H1 (cell line): Measurements from ENCODE around the gene RPUSD2. TPM values are rescaled to one million over a fixed set of nuclear protein-coding genes. Genes with fewer than 3 reads are reported as not detected.

Experiments used
- CTCF ChIA-PET: fragments of 300-600 bp; sonication (Branson Sonifier 250); formaldehyde crosslinking; loops from one replicate; lab custom pipeline; 2021; ENCODE audit not compliant: partially characterized antibody; lab: Charles Lee
- POLR2A ChIA-PET: fragments of 300-600 bp; sonication (Branson Sonifier 250); formaldehyde crosslinking; loops from one replicate; lab custom pipeline; 2021; ENCODE audit warnings: inconsistent platforms; ENCODE audit not compliant: partially characterized antibody; lab: Charles Lee
- DNase-seq, 2 experiments: peaks; one replicate each; pipeline versions ENCODE4 v3.0.0 to v3.0.0-alpha.2; 2010 to 2022; ENCODE audit warnings: low spot score in 2 of 2, low read depth in 1 of 2, mixed read lengths in 1 of 2
- FAIRE-seq: peaks from 2 replicates; lab custom pipeline; 2011; peaks lifted over from hg19 to GRCh38; lab: Jason Lieb, UNC
- H2AFZ ChIP-seq: 2 replicates; pipeline ENCODE4 v1.8.1; 2012; ENCODE audit warnings: low read length, inconsistent platforms
- H2AK5ac ChIP-seq: 2 replicates; pipeline ENCODE4 v1.6.1; 2013; ENCODE audit warnings: low read depth, low read length
- H2BK120ac ChIP-seq: replicated peaks from 2 replicates; pipeline ENCODE3; 2013; ENCODE audit warnings: low read depth, low read length, inconsistent platforms
- H2BK12ac ChIP-seq: 2 replicates; pipeline ENCODE4 v1.6.1; 2013; ENCODE audit warnings: low read depth, low read length
- H2BK15ac ChIP-seq: 2 replicates; pipeline ENCODE4 v1.6.1; 2013; ENCODE audit warnings: low read length
- H2BK20ac ChIP-seq: 2 replicates; pipeline ENCODE4 v1.6.1; 2013; ENCODE audit warnings: low read length
- H2BK5ac ChIP-seq: 2 replicates; pipeline ENCODE4 v1.6.1; 2013; ENCODE audit warnings: low read depth, low read length
- H3K14ac ChIP-seq: 2 replicates; pipeline ENCODE4 v1.6.1; 2013; ENCODE audit warnings: inconsistent platforms; ENCODE audit not compliant: insufficient read length
- H3K18ac ChIP-seq: 2 replicates; pipeline ENCODE4 v1.6.1; 2013; ENCODE audit warnings: low read length; ENCODE audit errors: extremely low read depth
- H3K23ac ChIP-seq: 2 replicates; pipeline ENCODE4 v1.6.1; 2013; ENCODE audit warnings: inconsistent platforms; ENCODE audit not compliant: insufficient read length
- H3K23me2 ChIP-seq: 2 replicates; pipeline ENCODE4 v1.6.1; 2013; ENCODE audit warnings: low read depth, low read length
- H3K27ac ChIP-seq: 2 replicates; pipeline ENCODE4 v1.6.1; 2011; ENCODE audit warnings: low read depth, low read length, inconsistent platforms
- H3K27me3 ChIP-seq, 4 experiments: replicated peaks in 1 of 4; 1 replicate in 1 of 4; 2 replicates in 3 of 4; pipeline versions ENCODE4 v1.6.1 to v1.8.1; 2011 to 2013; ENCODE audit warnings: low read length in 3 of 4, mild to moderate bottlenecking in 3 of 4, inconsistent platforms in 2 of 4, mixed read lengths in 2 of 4, moderate library complexity in 1 of 4; ENCODE audit not compliant: control insufficient read depth in 3 of 4, insufficient read depth in 3 of 4; ENCODE audit errors: extremely low read depth in 1 of 4
- H3K36me3 ChIP-seq, 4 experiments: 2 replicates each; pipeline versions ENCODE4 v1.6.1 to v1.8.1; 2011 to 2013; ENCODE audit warnings: mild to moderate bottlenecking in 4 of 4, low read length in 3 of 4, moderate library complexity in 2 of 4, control low read depth in 1 of 4, inconsistent platforms in 1 of 4; ENCODE audit not compliant: insufficient read depth in 4 of 4, control insufficient read depth in 2 of 4
- H3K4ac ChIP-seq: replicated peaks from 2 replicates; pipeline ENCODE3; 2013; ENCODE audit warnings: low read length, low read depth, mixed read lengths, inconsistent platforms; ENCODE audit not compliant: insufficient read length
- H3K4me1 ChIP-seq, 4 experiments: replicated peaks in 1 of 4; 1 replicate in 1 of 4; 2 replicates in 3 of 4; pipeline versions ENCODE4 v1.6.1 to v1.8.1; 2011 to 2013; ENCODE audit warnings: low read length in 3 of 4, inconsistent platforms in 2 of 4, mixed read lengths in 1 of 4; ENCODE audit not compliant: insufficient read depth in 4 of 4, control insufficient read depth in 3 of 4
- H3K4me2 ChIP-seq, 2 experiments: 2 replicates each; pipeline versions ENCODE4 v1.6.1 to v1.8.1; 2011 to 2013; ENCODE audit warnings: low read depth in 2 of 2, low read length in 2 of 2, control low read depth in 1 of 2, inconsistent platforms in 1 of 2, mild to moderate bottlenecking in 1 of 2; ENCODE audit not compliant: insufficient read depth in 1 of 2
- H3K4me3 ChIP-seq, 4 experiments: fragments of 200-600, 300-600 bp in 1 of 4; sonication (generic), shearing (Covaris generic), sonication (Bioruptor Twin) in 1 of 4; 2 replicates each; pipeline versions ENCODE4 v1.5.1 to v1.8.1; 2011 to 2016; ENCODE audit warnings: low read length in 4 of 4, low read depth in 3 of 4, control low read depth in 2 of 4, inconsistent platforms in 2 of 4, mild to moderate bottlenecking in 2 of 4, mixed read lengths in 1 of 4, moderate library complexity in 1 of 4; ENCODE audit not compliant: insufficient read depth in 2 of 4; ENCODE audit errors: extremely low read depth in 1 of 4
- H3K56ac ChIP-seq: replicated peaks from 2 replicates; pipeline ENCODE3; 2013; ENCODE audit warnings: low read depth, mild to moderate bottlenecking, mixed read lengths, low read length, inconsistent platforms; ENCODE audit not compliant: insufficient read length
- H3K79me1 ChIP-seq: 2 replicates; pipeline ENCODE4 v1.6.1; 2013; ENCODE audit warnings: low read depth, low read length, control low read depth
- H3K79me2 ChIP-seq, 2 experiments: 2 replicates each; pipeline versions ENCODE4 v1.6.1 to v1.8.1; 2012 to 2013; ENCODE audit warnings: low read length in 2 of 2, mild to moderate bottlenecking in 2 of 2, inconsistent platforms in 1 of 2; ENCODE audit not compliant: insufficient read depth in 2 of 2, control insufficient read depth in 1 of 2
- H3K9ac ChIP-seq, 4 experiments: replicated peaks in 1 of 4; 1 replicate in 1 of 4; 2 replicates in 3 of 4; pipeline versions ENCODE4 v1.6.1 to v1.8.1; 2011 to 2013; ENCODE audit warnings: low read depth in 3 of 4, low read length in 3 of 4, control low read depth in 2 of 4, mild to moderate bottlenecking in 2 of 4, moderate library complexity in 2 of 4, inconsistent platforms in 1 of 4; ENCODE audit errors: extremely low read depth in 1 of 4
- H3K9me3 ChIP-seq, 2 experiments: 2 replicates each; pipeline versions ENCODE4 v1.6.1 to v1.8.1; 2012 to 2013; ENCODE audit warnings: mild to moderate bottlenecking in 2 of 2, moderate library complexity in 2 of 2, control low read depth in 1 of 2, inconsistent platforms in 1 of 2, low read depth in 1 of 2, low read length in 1 of 2, mixed read lengths in 1 of 2; ENCODE audit not compliant: insufficient read depth in 2 of 2
- H4K20me1 ChIP-seq, 2 experiments: replicated peaks in 1 of 2; 2 replicates each; pipeline versions ENCODE3 to v1.8.1; 2011 to 2013; ENCODE audit warnings: inconsistent platforms in 2 of 2, low read length in 2 of 2, mild to moderate bottlenecking in 1 of 2; ENCODE audit not compliant: insufficient read depth in 2 of 2, control insufficient read depth in 1 of 2
- H4K5ac ChIP-seq: 2 replicates; pipeline ENCODE4 v1.6.1; 2013; ENCODE audit warnings: low read length, low read depth, mixed read lengths, inconsistent platforms; ENCODE audit not compliant: insufficient read length
- H4K8ac ChIP-seq: 2 replicates; pipeline ENCODE4 v1.8.0; 2013; ENCODE audit warnings: mild to moderate bottlenecking, moderate library complexity, low read length, inconsistent platforms; ENCODE audit not compliant: insufficient read depth; ENCODE audit errors: extremely low read depth
- H4K91ac ChIP-seq: replicated peaks from 2 replicates; pipeline ENCODE3; 2013; ENCODE audit warnings: low read length, mixed read lengths, inconsistent platforms; ENCODE audit not compliant: insufficient read length
- ASH2L ChIP-seq: fragments of 200-600, 300-600 bp; sonication (generic); IDR thresholded peaks from one replicate; pipeline ENCODE4 v1.7.1; 2017; ENCODE audit warnings: low read length
- BCL11A ChIP-seq, 2 experiments: IDR thresholded peaks; one replicate each; pipeline ENCODE4 v1.6.1; 2011; ENCODE audit warnings: low read depth in 2 of 2, low read length in 2 of 2, mild to moderate bottlenecking in 2 of 2
- CBX5 ChIP-seq: fragments of 300-800, 300-1000 bp; sonication (generic); IDR thresholded peaks from 2 replicates; pipeline ENCODE4 v1.7.1; 2016; ENCODE audit warnings: antibody characterized with exemption, low read length, low read depth
- CTBP2 ChIP-seq: IDR thresholded peaks from 2 replicates; pipeline ENCODE4 v1.7.0; 2011; ENCODE audit warnings: borderline replicate concordance, mild to moderate bottlenecking, moderate library complexity, mixed read lengths, low read length; ENCODE audit not compliant: insufficient read depth, insufficient read length
- HDAC6 ChIP-seq: IDR thresholded peaks from one replicate; pipeline ENCODE4 v1.7.1; 2012; ENCODE audit warnings: low read depth, mild to moderate bottlenecking, inconsistent platforms, low read length, moderate library complexity
- JUN ChIP-seq: IDR thresholded peaks from 2 replicates; pipeline ENCODE4 v1.6.1; 2011; ENCODE audit warnings: low read depth, mild to moderate bottlenecking, improper control_type of control experiment, low read length
- NANOG ChIP-seq: IDR thresholded peaks from 2 replicates; pipeline ENCODE4 v1.6.1; 2011; ENCODE audit warnings: low read length, low read depth, mild to moderate bottlenecking, inconsistent platforms; ENCODE audit not compliant: insufficient read depth, poor library complexity, severe bottlenecking
- NRF1 ChIP-seq: IDR thresholded peaks from 2 replicates; pipeline ENCODE4 v1.6.1; 2011; ENCODE audit warnings: mild to moderate bottlenecking, low read depth, low read length, improper control_type of control experiment
- POU5F1 ChIP-seq: IDR thresholded peaks from 2 replicates; pipeline ENCODE4 v1.6.1; 2011; ENCODE audit warnings: low read depth, mild to moderate bottlenecking, low read length, moderate library complexity
- SIRT6 ChIP-seq: IDR thresholded peaks from one replicate; pipeline ENCODE4 v1.7.1; 2012; ENCODE audit warnings: low read length, inconsistent platforms
- SP2 ChIP-seq: IDR thresholded peaks from 2 replicates; pipeline ENCODE4 v1.6.1; 2012; ENCODE audit warnings: mild to moderate bottlenecking, low read length, inconsistent platforms
- SP4 ChIP-seq: IDR thresholded peaks from 2 replicates; pipeline ENCODE4 v1.6.1; 2012; ENCODE audit warnings: low read length, inconsistent platforms
- SRF ChIP-seq: IDR thresholded peaks from 2 replicates; pipeline ENCODE4 v1.6.1; 2011; ENCODE audit warnings: mild to moderate bottlenecking, low read depth, low read length, moderate library complexity
- SUZ12 ChIP-seq: fragments of 200-600 bp; sonication (generic); IDR thresholded peaks from 2 replicates; pipeline ENCODE4 v1.6.1; 2012; ENCODE audit warnings: mild to moderate bottlenecking, inconsistent platforms, low read length, moderate library complexity, mixed read lengths
- WGBS, 2 experiments: shearing (Covaris generic) in 1 of 2; methylation state at CpG; one replicate each; pipeline versions ENCODE4 v1.1.6 to v1.1.7; 2013 to 2015; ENCODE audit warnings: low lambda C conversion rate in 2 of 2, mixed read lengths in 2 of 2, inconsistent platforms in 1 of 2, low coverage in 1 of 2, missing lambda C conversion rate in 1 of 2; ENCODE audit not compliant: insufficient replicate concordance in 2 of 2, insufficient coverage in 1 of 2, insufficient read length in 1 of 2; ENCODE audit errors: extremely low coverage in 1 of 2, missing lambda C conversion rate in 1 of 2; 5-methylcytosine and 5-hydroxymethylcytosine counted together
- polyA plus RNA-seq, 7 experiments: library from polyadenylated mRNA; depleted of rRNA in 3 of 7; stranded (reverse) in 5 of 7; unstranded in 2 of 7; fragments of >200 nt in 5 of 7; fragments of 200-250 nt in 2 of 7; gene quantifications; 1 replicate in 5 of 7; 2 replicates in 1 of 7; 4 replicates in 1 of 7; pipeline versions ENCODE4 v1.2.1 to v1.2.3, GENCODE V29; 2011 to 2013; ENCODE audit warnings: missing spikeins in 2 of 7, mixed read lengths in 2 of 7
- total RNA-seq: library from RNA; stranded (reverse); fragmentation: NEBNext Ultra II Directional; extraction: Animal tissue kit (Norgen Biotek cat#: 25700); gene quantifications from 2 replicates; pipeline ENCODE4 v1.2.1, GENCODE V29; 2021
- TF ChIP-seq, protein P1 (sequence below): IDR thresholded peaks from 2 replicates; pipeline ENCODE4 v1.6.1; 2012; ENCODE audit warnings: inconsistent platforms

The RPUSD2 gene
- total and polyA plus RNA-seq, 2 of the 8 experiments (the other 6 are each of a cell fraction or from before 2014, with no cell fraction given), result 14.5 to 28.5 TPM

DNA sequence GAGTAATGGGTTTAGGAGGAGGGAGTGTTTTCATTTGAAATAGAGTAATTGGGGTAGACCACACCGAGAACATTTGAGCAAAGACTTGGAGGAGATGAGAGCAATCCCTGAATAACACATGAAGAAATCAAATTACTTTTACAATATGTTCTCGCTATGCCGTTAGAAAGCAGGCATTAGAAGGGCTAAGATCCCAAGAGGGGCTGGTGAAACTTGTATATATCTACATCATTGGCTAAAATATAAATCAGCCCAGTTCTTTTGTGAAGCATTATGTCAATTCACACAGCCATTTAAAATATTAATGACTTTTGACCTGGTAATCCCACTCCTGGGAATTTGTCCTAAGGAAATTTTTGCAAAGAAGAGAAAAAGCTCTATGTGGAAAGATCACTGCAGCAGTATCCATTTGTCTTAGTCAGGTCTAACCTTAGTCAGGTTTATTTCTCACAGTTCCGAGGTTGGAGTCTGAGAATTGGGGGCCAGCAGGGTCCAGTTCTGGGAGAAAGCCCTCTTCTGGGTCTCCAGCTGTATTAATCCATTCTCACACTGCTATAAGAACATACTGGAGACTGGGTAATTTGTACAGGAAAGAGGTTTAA is 35.2 kb upstream of the RPUSD2 start:
- no peak overlapping the region for H2BK12ac ChIP-seq
- FAIRE-seq (no peak), DNase-seq (no peak)
- no peak overlapping the region for H3K4ac ChIP-seq
- no peaks in the 10 kb centered on the region for H4K20me1 ChIP-seq
- no peak overlapping the region for H3K9ac ChIP-seq
- no peak overlapping the region for H2BK120ac ChIP-seq
- no peaks in the 10 kb centered on the region for H3K79me2 ChIP-seq
- no peak overlapping the region for H3K4me2 ChIP-seq
- no peaks in the 10 kb centered on the region for H3K36me3 ChIP-seq
- H2AFZ ChIP-seq, result no peak overlapping the region
- no peaks in the 10 kb centered on the region for H3K79me1 ChIP-seq
- 90% methylated on average over 4 of the region's 4 CpGs; no CpG with 5 or more reads in 1 of the 2 experiments for WGBS, 2 experiments
- H2BK20ac ChIP-seq, result no peak overlapping the region
- H3K9me3 ChIP-seq, result no peaks in the 10 kb centered on the region
- no peak overlapping the region for H3K23ac ChIP-seq
- H3K23me2 ChIP-seq, result no peaks in the 10 kb centered on the region
- no peak overlapping the region for H2BK5ac ChIP-seq
- no peak overlapping the region for H3K56ac ChIP-seq
- H2BK15ac ChIP-seq, result no peak overlapping the region
- ChIA-PET POLR2A (interaction anchor here (0.9 kb wide), 1 partner anchor 30 kb away, joined by 5 read pairs; no protein-coding TSS in a partner anchor), CTCF (interaction anchor here (0.8 to 1.2 kb wide), 2 partner anchors 32 to 33 kb away, joined by 3 read pairs; no protein-coding TSS in a partner anchor)
- H4K91ac ChIP-seq, result no peak overlapping the region
- no peak overlapping the region for H4K5ac ChIP-seq
- no peak overlapping the region for H3K18ac ChIP-seq
- H3K27ac ChIP-seq, result no peak overlapping the region
- no peaks in the 10 kb centered on the region for H3K4me1 ChIP-seq
- no peak overlapping the region for H4K8ac ChIP-seq
- H3K27me3 ChIP-seq, result no peaks in the 10 kb centered on the region
- no peak overlapping the region for H2AK5ac ChIP-seq
- no peak overlapping the region for H3K14ac ChIP-seq
- no peak overlapping the region for H3K4me3 ChIP-seq
- TF ChIP-seq JUN, result no peak
- no peak for TF ChIP-seq SP4
- no peak for TF ChIP-seq HDAC6
- TF ChIP-seq SIRT6, result no peak
- TF ChIP-seq POU5F1, result no peak
- TF ChIP-seq SRF, result no peak
- TF ChIP-seq NRF1, result no peak
- TF ChIP-seq SP2, result no peak
- TF ChIP-seq, protein P1, sequence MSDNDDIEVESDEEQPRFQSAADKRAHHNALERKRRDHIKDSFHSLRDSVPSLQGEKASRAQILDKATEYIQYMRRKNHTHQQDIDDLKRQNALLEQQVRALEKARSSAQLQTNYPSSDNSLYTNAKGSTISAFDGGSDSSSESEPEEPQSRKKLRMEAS, result no peak
- no peak for TF ChIP-seq CBX5
- TF ChIP-seq NANOG, result no peak
- no peak for TF ChIP-seq SUZ12
- no peak for TF ChIP-seq ASH2L
- TF ChIP-seq CTBP2, result no peak
- TF ChIP-seq BCL11A (IDR thresholded peaks at IDR 0.05; ENCODE audit: low read depth in 2 of 2, low read length in 2 of 2), result no peak
